Left ventricle myocardium inferior (tissue), 1 donor: Measurements from ENCODE around the gene XYLT1. TPM values are rescaled to one million over a fixed set of nuclear protein-coding genes. Genes with fewer than 3 reads are reported as not detected.

Source experiments
- DNase-seq: peaks from one replicate; pipeline ENCODE4 v3.0.0-alpha.2; 2020
- H3K27ac ChIP-seq: fragments of 200-600 bp; replicated peaks from 2 replicates; pipeline ENCODE4 v1.8.0; 2021
- H3K27me3 ChIP-seq: fragments of 200-600 bp; 2 replicates; pipeline ENCODE4 v1.8.0; 2021; ENCODE audit warnings: low read depth
- H3K36me3 ChIP-seq: fragments of 200-600 bp; 2 replicates; pipeline ENCODE4 v1.8.0; 2021
- H3K4me1 ChIP-seq: fragments of 200-600 bp; 2 replicates; pipeline ENCODE4 v1.8.0; 2021
- H3K4me3 ChIP-seq: fragments of 200-600 bp; 2 replicates; pipeline ENCODE4 v1.8.0; 2021; ENCODE audit warnings: mild to moderate bottlenecking, moderate library complexity
- H3K9me3 ChIP-seq: fragments of 200-600 bp; replicated peaks from 2 replicates; pipeline ENCODE4 v1.8.0; 2021
- CTCF ChIP-seq: fragments of 200-600 bp; IDR thresholded peaks from 2 replicates; pipeline ENCODE4 v1.8.0; 2021; ENCODE audit warnings: antibody characterized with exemption, mild to moderate bottlenecking, borderline replicate concordance
- intact Hi-C: fragments of 100-400 bp; cut with micrococcal nuclease; formaldehyde crosslinking; loops from one replicate; pipeline ENCODE4 v1.11.0; 2022
- total RNA-seq: library from RNA; stranded (reverse); fragmentation: NEBNext Ultra II Directional; extraction: Animal tissue kit (Norgen Biotek cat#: 25700); gene quantifications from one replicate; pipeline ENCODE4 v1.2.1, GENCODE V29; 2021
- donor health status: DM: no; HTN: yes; CAD: no; lungs with severe emphysema.

The XYLT1 gene
- total RNA-seq, 1 donor from 2014 or later = 1.4 TPM

DNA sequence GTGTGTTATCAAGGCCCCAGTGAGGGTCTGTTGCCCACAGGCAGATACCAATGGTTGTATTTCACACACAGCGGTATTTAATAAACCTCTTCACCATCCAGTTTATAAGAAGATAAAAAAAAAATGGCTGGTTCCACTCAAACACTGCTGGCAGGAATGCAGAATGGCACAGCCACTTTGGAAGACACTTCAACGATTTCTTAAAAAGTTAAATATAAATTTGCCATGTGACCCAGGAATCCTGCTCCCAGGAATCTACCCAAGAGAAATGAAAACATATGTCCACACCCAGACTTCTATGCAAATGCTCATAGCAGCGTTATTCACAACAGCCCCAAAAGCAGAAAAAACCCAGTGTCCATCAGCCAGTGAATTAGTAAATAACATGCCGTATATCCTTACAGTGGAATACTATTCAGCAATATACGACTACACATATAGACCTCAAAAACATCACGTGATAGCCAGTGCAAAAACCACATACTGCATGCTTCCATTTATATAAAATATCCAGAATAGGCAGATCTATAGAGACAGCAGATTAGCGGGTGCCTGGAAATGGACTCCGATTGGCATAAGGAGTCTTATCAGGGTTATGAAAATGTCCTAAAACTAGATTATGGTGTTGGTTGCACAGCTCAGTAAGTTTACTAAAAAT, 38.7 kb downstream of the XYLT1 start:
- DNase-seq = no peak
- Histone ChIP-seq H3K9me3 (no peaks in the 10 kb centered on the region), H3K27ac (no peak overlapping the region), H3K27me3 (no peaks in the 10 kb centered on the region), H3K4me1 (peaks cover 13% of the 10 kb centered on the region), H3K36me3 (no peaks in the 10 kb centered on the region), H3K4me3 (no peak overlapping the region)
- intact Hi-C loops = no loop called here
- no peak for TF ChIP-seq CTCF

- H3K4me3 ChIP-seq = no peak overlapping the region
- H3K27ac ChIP-seq = no peak overlapping the region
- H3K9me3 ChIP-seq = no peaks in the 10 kb centered on the region
- TF ChIP-seq CTCF = no peak
- no peaks in the 10 kb centered on the region for H3K27me3 ChIP-seq
- no peaks in the 10 kb centered on the region for H3K36me3 ChIP-seq
- peaks cover 4% of the 10 kb centered on the region for H3K4me1 ChIP-seq
- DNase-seq = no peak
- intact Hi-C loops = no loop called here
These were observed 39.7 kb downstream of the XYLT1 start for GRCh38 chr16:17431012-17431411.

DNA sequence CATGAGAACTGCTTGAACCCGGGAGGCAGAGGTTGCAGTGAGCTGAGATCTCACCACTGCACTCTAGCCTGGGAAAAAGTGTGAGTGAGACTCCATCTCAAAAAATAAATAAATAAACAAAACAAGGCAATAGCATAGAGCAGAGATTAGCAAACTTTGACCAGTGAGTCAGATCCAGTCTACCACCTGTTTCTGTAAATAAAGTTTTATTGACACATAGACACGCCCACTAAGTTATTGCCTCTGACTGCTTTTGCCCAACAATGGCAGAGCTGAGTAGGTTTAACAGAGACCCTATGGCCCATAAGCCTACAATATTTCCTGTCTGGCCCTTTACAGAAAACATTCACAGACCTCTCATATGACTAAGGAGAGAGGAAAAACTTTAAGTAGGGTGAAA, 44.3 kb downstream of the XYLT1 start:
- Histone ChIP-seq H3K4me3 (no peak overlapping the region), H3K9me3 (peaks cover 2% of the 10 kb centered on the region), H3K27ac (no peak overlapping the region), H3K27me3 (no peaks in the 10 kb centered on the region), H3K36me3 (no peaks in the 10 kb centered on the region), H3K4me1 (no peaks in the 10 kb centered on the region)
- DNase-seq = no peak
- TF ChIP-seq CTCF = no peak
- intact Hi-C loops = no loop called here

GRCh38 chr16:17424771-17425170, 46.0 kb downstream of the XYLT1 start:
- Histone ChIP-seq H3K4me3 (no peak overlapping the region), H3K4me1 (no peaks in the 10 kb centered on the region), H3K27me3 (no peaks in the 10 kb centered on the region), H3K27ac (no peak overlapping the region), H3K9me3 (peaks cover 6% of the 10 kb centered on the region), H3K36me3 (no peaks in the 10 kb centered on the region)
- TF ChIP-seq CTCF = no peak
- intact Hi-C loops = no loop called here
- no peak for DNase-seq

GRCh38 chr16:17423221-17423620, 47.5 kb downstream of the XYLT1 start:
- Histone ChIP-seq H3K27me3 (no peaks in the 10 kb centered on the region), H3K4me3 (no peak overlapping the region), H3K9me3 (peaks cover 6% of the 10 kb centered on the region), H3K36me3 (no peaks in the 10 kb centered on the region), H3K4me1 (no peaks in the 10 kb centered on the region), H3K27ac (no peak overlapping the region)
- no peak for TF ChIP-seq CTCF
- intact Hi-C loops = no loop called here
- no peak for DNase-seq
